CD8-positive, alpha-beta memory T cell (primary cell): Measurements from ENCODE around the gene SLC6A2. TPM values are rescaled to one million over a fixed set of nuclear protein-coding genes. Genes with fewer than 3 reads are reported as not detected.

Experiments used
- CTCF ChIA-PET: fragments of 350-600 bp; sonication (Branson Sonifier 250); formaldehyde crosslinking; loops from one replicate; lab custom pipeline; 2021; ENCODE audit warnings: antibody characterized with exemption; lab: Charles Lee
- POLR2A ChIA-PET: fragments of 350-600 bp; sonication (Branson Sonifier 250); formaldehyde crosslinking; loops from one replicate; lab custom pipeline; 2021; ENCODE audit warnings: antibody characterized with exemption; lab: Charles Lee
- DNase-seq, 5 donors: peaks; one replicate each; pipeline versions ENCODE4 v3.0.0 to v3.0.0-alpha.2; 2020 to 2022; ENCODE audit warnings: mixed read lengths in 1 of 5
- H3K27ac ChIP-seq: one replicate; pipeline ENCODE4 v1.7.0; 2013; ENCODE audit warnings: low read depth, mild to moderate bottlenecking, low read length, moderate library complexity
- H3K27me3 ChIP-seq: 2 replicates; pipeline ENCODE4 v1.7.0; 2013; ENCODE audit warnings: low read length, mild to moderate bottlenecking; ENCODE audit not compliant: insufficient read depth, poor library complexity, severe bottlenecking
- H3K36me3 ChIP-seq: 2 replicates; pipeline ENCODE4 v1.7.0; 2013; ENCODE audit warnings: mild to moderate bottlenecking, low read length, moderate library complexity; ENCODE audit not compliant: insufficient read depth
- H3K4me1 ChIP-seq: 2 replicates; pipeline ENCODE4 v1.7.0; 2013; ENCODE audit warnings: mild to moderate bottlenecking, low read length, moderate library complexity; ENCODE audit not compliant: insufficient read depth
- H3K4me3 ChIP-seq: 2 replicates; pipeline ENCODE4 v1.7.0; 2013; ENCODE audit warnings: mild to moderate bottlenecking, low read length
- H3K9me3 ChIP-seq: 2 replicates; pipeline ENCODE4 v1.7.0; 2013; ENCODE audit warnings: mild to moderate bottlenecking, low read length
- H3K27ac Mint-ChIP-seq, 8 donors: one replicate each; pipeline ENCODE4 v1.8.0; 2020 to 2021; ENCODE audit warnings: mixed read lengths in 8 of 8, mild to moderate bottlenecking in 6 of 8, inconsistent platforms in 3 of 8, moderate library complexity in 3 of 8
- H3K27me3 Mint-ChIP-seq, 2 donors: one replicate each; pipeline ENCODE4 v1.8.0; 2020 to 2021; ENCODE audit warnings: mixed read lengths in 2 of 2, mild to moderate bottlenecking in 1 of 2, moderate library complexity in 1 of 2
- H3K36me3 Mint-ChIP-seq, 3 donors: one replicate each; pipeline ENCODE4 v1.8.0; 2020 to 2021; ENCODE audit warnings: mixed read lengths in 3 of 3, inconsistent platforms in 1 of 3, mild to moderate bottlenecking in 1 of 3
- H3K4me1 Mint-ChIP-seq, 3 donors: one replicate each; pipeline ENCODE4 v1.8.0; 2020 to 2021; ENCODE audit warnings: mixed read lengths in 3 of 3, inconsistent platforms in 1 of 3, mild to moderate bottlenecking in 1 of 3
- H3K4me3 Mint-ChIP-seq, 7 donors: one replicate each; pipeline ENCODE4 v1.8.0; 2020 to 2021; ENCODE audit warnings: mixed read lengths in 7 of 7, mild to moderate bottlenecking in 6 of 7, moderate library complexity in 4 of 7, inconsistent platforms in 2 of 7
- H3K9me3 Mint-ChIP-seq, 5 donors: one replicate each; pipeline ENCODE4 v1.8.0; 2020 to 2022; ENCODE audit warnings: mixed read lengths in 5 of 5, mild to moderate bottlenecking in 3 of 5, moderate library complexity in 2 of 5, inconsistent platforms in 1 of 5
- polyA plus RNA-seq: library from polyadenylated mRNA; unstranded; fragments of 300-500 nt; fragmentation: Illumina TruSeq; gene quantifications from one replicate; pipeline ENCODE4 v1.2.3, GENCODE V29; 2021
- total RNA-seq, 2 experiments: library from RNA; stranded (reverse); gene quantifications; one replicate each; pipeline ENCODE4 v1.2.3, GENCODE V29; 2021

SLC6A2 gene
- total and polyA plus RNA-seq, 3 experiments from 2014 or later, result not detected

- Histone ChIP-seq H3K27ac (no peak overlapping the region), H3K4me3 (no peak overlapping the region), H3K4me1 (no peaks in the 10 kb centered on the region), H3K36me3 (no peaks in the 10 kb centered on the region), H3K27me3 (no peaks in the 10 kb centered on the region), H3K9me3 (no peaks in the 10 kb centered on the region)
- Mint-ChIP-seq H3K4me3 (no peak overlapping the region), H3K27ac (no peak overlapping the region), H3K4me1 (no peaks in the 10 kb centered on the region), H3K36me3 (no peaks in the 10 kb centered on the region), H3K9me3 (no peaks in the 10 kb centered on the region), H3K27me3 (peaks cover 6 to 15% of the 10 kb centered on the region in 2 donors)
- CTCF ChIA-PET, result no interaction called here
- DNase-seq, result no peak
- POLR2A ChIA-PET, result no interaction called here
Observed at GRCh38 chr16:55671206-55671973, 15.6 kb downstream of the SLC6A2 start.

GRCh38 chr16:55671974-55672280, 16.1 kb downstream of the SLC6A2 start:
- Histone ChIP-seq H3K4me1 (no peaks in the 10 kb centered on the region), H3K9me3 (no peaks in the 10 kb centered on the region), H3K36me3 (no peaks in the 10 kb centered on the region), H3K4me3 (no peak overlapping the region), H3K27me3 (no peaks in the 10 kb centered on the region), H3K27ac (no peak overlapping the region)
- no peak overlapping the region for H3K27ac Mint-ChIP-seq
- H3K36me3 Mint-ChIP-seq, result no peaks in the 10 kb centered on the region
- H3K27me3 Mint-ChIP-seq, result peaks cover 8 to 12% of the 10 kb centered on the region in 2 donors
- H3K4me1 Mint-ChIP-seq, result no peaks in the 10 kb centered on the region
- ChIA-PET CTCF (no interaction called here), POLR2A (no interaction called here)
- DNase-seq, result no peak
- no peak overlapping the region for H3K4me3 Mint-ChIP-seq
- H3K9me3 Mint-ChIP-seq, result no peaks in the 10 kb centered on the region

GRCh38 chr16:55672471-55672870, 16.7 kb downstream of the SLC6A2 start:
- H3K27ac Mint-ChIP-seq, result no peak overlapping the region
- Histone ChIP-seq H3K27me3 (no peaks in the 10 kb centered on the region), H3K4me3 (no peak overlapping the region), H3K27ac (no peak overlapping the region), H3K36me3 (no peaks in the 10 kb centered on the region), H3K9me3 (no peaks in the 10 kb centered on the region), H3K4me1 (no peaks in the 10 kb centered on the region)
- DNase-seq, result no peak
- no peaks in the 10 kb centered on the region for H3K36me3 Mint-ChIP-seq
- peaks cover 6 to 9% of the 10 kb centered on the region in 2 donors for H3K27me3 Mint-ChIP-seq
- H3K4me1 Mint-ChIP-seq, result no peaks in the 10 kb centered on the region
- ChIA-PET POLR2A (no interaction called here), CTCF (no interaction called here)
- no peak overlapping the region for H3K4me3 Mint-ChIP-seq
- no peaks in the 10 kb centered on the region for H3K9me3 Mint-ChIP-seq

GRCh38 chr16:55678161-55678821, 22.5 kb downstream of the SLC6A2 start:
- no peak overlapping the region for H3K4me3 ChIP-seq
- Mint-ChIP-seq H3K4me1 (no peaks in the 10 kb centered on the region), H3K27me3 (peaks cover 5 to 12% of the 10 kb centered on the region in 2 donors), H3K4me3 (no peak overlapping the region), H3K9me3 (no peaks in the 10 kb centered on the region), H3K27ac (no peak overlapping the region), H3K36me3 (no peaks in the 10 kb centered on the region)
- no peak for DNase-seq
- POLR2A ChIA-PET, result no interaction called here
- no peaks in the 10 kb centered on the region for H3K9me3 ChIP-seq
- H3K27me3 ChIP-seq, result no peaks in the 10 kb centered on the region
- no peak overlapping the region for H3K27ac ChIP-seq
- no peaks in the 10 kb centered on the region for H3K4me1 ChIP-seq
- no peaks in the 10 kb centered on the region for H3K36me3 ChIP-seq
- CTCF ChIA-PET, result no interaction called here

- H3K4me3 Mint-ChIP-seq, result no peak overlapping the region
- no peak overlapping the region for H3K27ac Mint-ChIP-seq
- CTCF ChIA-PET, result no interaction called here
Observed at GRCh38 chr16:55682086-55682485, 26.3 kb downstream of the SLC6A2 start.

GRCh38 chr16:55685973-55686372, 30.2 kb downstream of the SLC6A2 start:
- POLR2A ChIA-PET, result no interaction called here
- Histone ChIP-seq H3K27me3 (no peaks in the 10 kb centered on the region), H3K36me3 (no peaks in the 10 kb centered on the region), H3K9me3 (no peaks in the 10 kb centered on the region), H3K4me3 (no peak overlapping the region), H3K27ac (no peak overlapping the region), H3K4me1 (no peaks in the 10 kb centered on the region)
- Mint-ChIP-seq H3K4me3 (no peak overlapping the region), H3K9me3 (peaks cover 0 to 2% (median 0%) of the 10 kb centered on the region in 5 donors), H3K27me3 (peaks cover 11 to 17% of the 10 kb centered on the region in 2 donors), H3K4me1 (no peaks in the 10 kb centered on the region), H3K27ac (no peak overlapping the region), H3K36me3 (no peaks in the 10 kb centered on the region)
- CTCF ChIA-PET, result no interaction called here
- no peak for DNase-seq

More at GRCh38 chr16:55682086-55682485, 26.3 kb downstream of the SLC6A2 start:
- Histone ChIP-seq H3K27ac (no peak overlapping the region), H3K4me1 (no peaks in the 10 kb centered on the region), H3K27me3 (no peaks in the 10 kb centered on the region), H3K9me3 (no peaks in the 10 kb centered on the region), H3K36me3 (no peaks in the 10 kb centered on the region), H3K4me3 (no peak overlapping the region)
- no peak for DNase-seq
- Mint-ChIP-seq H3K4me1 (no peaks in the 10 kb centered on the region), H3K9me3 (peaks cover 0 to 2% (median 0%) of the 10 kb centered on the region in 5 donors), H3K36me3 (no peaks in the 10 kb centered on the region), H3K27me3 (peaks cover 6 to 17% of the 10 kb centered on the region in 2 donors)
- POLR2A ChIA-PET, result no interaction called here

GRCh38 chr16:55686671-55687070, 30.9 kb downstream of the SLC6A2 start:
- Histone ChIP-seq H3K36me3 (no peaks in the 10 kb centered on the region), H3K4me3 (no peak overlapping the region), H3K27me3 (no peaks in the 10 kb centered on the region), H3K9me3 (no peaks in the 10 kb centered on the region), H3K27ac (no peak overlapping the region), H3K4me1 (no peaks in the 10 kb centered on the region)
- no peaks in the 10 kb centered on the region for H3K36me3 Mint-ChIP-seq
- H3K27me3 Mint-ChIP-seq, result peaks cover 11 to 17% of the 10 kb centered on the region in 2 donors
- CTCF ChIA-PET, result no interaction called here
- no peak for DNase-seq
- H3K4me3 Mint-ChIP-seq, result no peak overlapping the region
- H3K4me1 Mint-ChIP-seq, result no peaks in the 10 kb centered on the region
- peaks cover 0 to 2% (median 0%) of the 10 kb centered on the region in 5 donors for H3K9me3 Mint-ChIP-seq
- POLR2A ChIA-PET, result no interaction called here
- H3K27ac Mint-ChIP-seq, result no peak overlapping the region

- H3K4me1 Mint-ChIP-seq, result no peaks in the 10 kb centered on the region
- CTCF ChIA-PET, result no interaction called here
- no peak for DNase-seq
- Histone ChIP-seq H3K9me3 (no peaks in the 10 kb centered on the region), H3K4me3 (no peak overlapping the region), H3K27me3 (no peaks in the 10 kb centered on the region), H3K27ac (no peak overlapping the region), H3K4me1 (no peaks in the 10 kb centered on the region), H3K36me3 (no peaks in the 10 kb centered on the region)
- POLR2A ChIA-PET, result no interaction called here
- H3K4me3 Mint-ChIP-seq, result no peak overlapping the region
- H3K9me3 Mint-ChIP-seq, result peaks cover 0 to 2% (median 0%) of the 10 kb centered on the region in 5 donors
- no peak overlapping the region for H3K27ac Mint-ChIP-seq
- H3K27me3 Mint-ChIP-seq, result peaks cover 11 to 13% of the 10 kb centered on the region in 2 donors
- no peaks in the 10 kb centered on the region for H3K36me3 Mint-ChIP-seq
Observed at GRCh38 chr16:55687802-55688201, 32.0 kb downstream of the SLC6A2 start.
